HPDE6-E6E7 (cell line): ENCODE measurements around the gene FBXL20.
"Not testable (repeated sequence)": the region's sequence is repeated elsewhere in the genome, so short reads cannot be mapped to it uniquely, and the experiment has no call there.

Experiments used
- DNase-seq: peaks from one replicate; pipeline ENCODE4 v3.0.0; 2011; ENCODE audit warnings: missing footprints; ENCODE audit errors: extremely low spot score

The FBXL20 gene

GRCh38 chr17:39328815-39329214 is 72.6 kb downstream of the FBXL20 start:
- no peak for DNase-seq

- no peak for DNase-seq
Measured at GRCh38 chr17:39327109-39327508, 74.3 kb downstream of the FBXL20 start.

- no peak for DNase-seq
Measured at GRCh38 chr17:39325528-39326240, 75.7 kb downstream of the FBXL20 start.

DNA sequence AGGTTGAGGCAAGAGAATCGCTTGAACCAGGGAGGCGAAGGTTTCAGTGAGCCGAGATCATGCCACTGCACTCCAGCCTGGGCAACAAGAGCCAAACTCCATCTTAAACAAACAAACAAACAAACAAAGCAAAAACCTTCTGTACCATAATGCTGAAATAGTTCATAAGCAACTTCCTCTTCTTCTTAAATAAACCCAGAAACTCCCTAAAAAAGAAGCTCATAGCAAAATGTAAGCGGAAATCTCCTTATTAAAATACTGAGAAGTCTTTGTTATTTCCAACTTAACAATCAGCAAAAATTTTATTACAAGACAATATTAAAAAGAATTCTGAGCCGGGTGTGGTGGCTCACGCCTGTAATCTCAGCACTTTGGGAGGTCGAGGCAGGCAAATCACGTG is 82.8 kb downstream of the FBXL20 start:
- DNase-seq = no peak

DNA sequence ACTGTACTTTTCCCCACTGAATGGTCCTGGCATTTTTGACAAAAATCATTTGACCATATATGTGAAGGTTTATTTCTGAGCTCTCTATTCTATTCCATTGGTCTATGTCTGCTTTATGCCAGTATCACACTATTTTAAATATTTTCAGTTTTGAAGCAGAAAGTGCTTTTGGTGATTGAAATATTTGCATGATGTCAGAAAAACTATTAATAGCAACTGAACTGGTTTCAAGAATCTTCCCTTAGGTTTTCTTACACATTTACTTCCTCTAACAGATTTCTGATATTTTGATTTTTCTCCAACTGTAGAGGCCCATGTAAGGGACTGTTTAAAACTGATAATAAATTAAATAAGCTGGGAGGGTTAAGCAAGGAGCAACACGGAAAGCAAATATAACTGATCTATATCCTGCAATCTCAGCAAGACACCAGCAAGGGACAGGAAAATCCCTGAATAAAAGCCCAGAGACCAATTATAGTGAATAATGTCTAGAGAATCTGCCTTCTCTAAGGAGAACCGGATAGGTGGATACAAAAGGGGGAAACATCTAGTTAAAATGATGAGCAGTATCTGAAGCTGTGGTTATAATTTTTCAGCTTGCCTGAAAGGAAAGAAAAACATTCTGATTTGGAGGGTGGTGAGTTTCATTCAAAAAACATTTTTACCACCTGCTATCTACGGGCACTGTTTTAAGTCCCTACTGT is 94.8 kb downstream of the FBXL20 start:
- no peak for DNase-seq

DNA sequence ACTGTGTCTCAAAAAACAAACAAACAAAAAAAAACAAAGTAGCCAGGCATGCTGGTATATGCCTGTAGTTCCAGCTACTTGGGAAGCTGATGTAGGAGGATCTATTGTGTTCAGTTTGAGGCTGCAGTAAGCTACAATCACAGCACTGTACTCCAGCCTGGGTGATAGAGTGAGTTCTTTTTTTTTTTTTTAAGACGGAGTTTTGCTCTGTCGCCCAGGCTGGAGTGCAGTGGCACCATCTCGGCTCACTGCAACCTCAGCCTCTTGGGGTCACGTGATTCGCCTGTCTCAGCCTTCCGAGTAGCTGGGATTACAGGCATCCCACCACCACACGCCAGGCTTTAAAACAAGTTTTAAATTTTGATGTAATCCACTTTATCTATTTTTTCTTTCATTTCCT is 95.4 kb downstream of the FBXL20 start:
- DNase-seq = no peak

GRCh38 chr17:39304188-39304587 is 97.2 kb downstream of the FBXL20 start:
- DNase-seq = no peak

DNA sequence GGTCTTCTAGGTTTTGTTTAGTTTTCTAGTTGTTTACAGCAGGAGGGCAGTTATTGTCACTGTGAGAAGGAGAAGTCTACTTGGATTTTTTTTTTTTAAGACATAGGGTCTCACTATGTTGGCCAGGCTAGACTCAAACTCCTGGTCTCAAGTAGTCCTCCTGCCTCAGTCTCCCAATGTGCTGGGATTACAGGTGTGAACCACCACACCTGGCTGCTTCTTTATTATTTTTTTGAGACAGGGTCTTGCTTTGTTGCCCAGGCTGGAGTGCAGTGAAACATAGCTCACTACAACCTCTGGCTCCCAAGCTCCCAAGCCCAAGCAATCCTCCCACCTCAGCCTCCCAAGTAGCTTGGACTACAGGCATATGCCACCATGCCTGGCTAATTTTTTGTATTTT is 107.4 kb downstream of the FBXL20 start:
- DNase-seq = no peak

DNA sequence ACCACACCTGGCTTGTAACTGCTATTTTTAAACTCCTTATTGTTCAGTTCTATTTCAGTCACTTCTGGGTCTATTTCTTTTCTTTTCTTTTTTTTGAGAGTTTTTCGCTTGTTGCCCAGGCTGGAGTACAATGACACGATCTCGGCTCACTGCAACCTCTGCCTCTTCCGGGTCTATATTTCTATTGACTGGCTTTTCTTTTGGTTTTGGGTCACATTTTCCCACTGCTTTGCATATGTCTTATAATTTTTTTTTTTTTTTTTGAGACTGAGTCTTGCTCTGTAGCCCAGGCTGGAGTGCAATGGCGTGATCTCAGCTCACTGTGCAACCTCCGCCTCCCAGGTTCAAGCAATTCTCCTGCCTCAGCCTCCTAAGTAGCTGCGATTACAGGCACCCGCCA is 108.9 kb downstream of the FBXL20 start:
- DNase-seq = not testable (repeated sequence)

GRCh38 chr17:39286513-39286912 is 114.9 kb downstream of the FBXL20 start:
- DNase-seq = not testable (repeated sequence)

DNA sequence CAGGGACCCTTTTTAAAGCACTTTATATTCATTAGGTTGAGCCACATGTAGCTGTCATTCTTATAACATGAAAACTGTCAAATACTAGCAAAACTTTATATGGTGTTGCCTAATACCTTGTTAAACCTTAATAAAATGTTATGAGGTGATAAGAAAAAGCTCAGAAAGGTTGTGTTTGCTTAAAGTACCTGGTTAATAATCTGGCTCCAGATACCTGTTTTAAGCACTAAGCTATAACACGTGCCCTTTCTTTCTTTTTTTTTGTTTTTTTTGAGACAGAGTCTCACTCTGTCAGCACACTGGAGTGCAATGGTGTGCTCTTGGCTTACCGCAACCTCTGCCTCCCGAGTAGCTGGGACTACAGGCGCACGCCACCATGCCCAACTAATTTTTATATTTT is 116.7 kb downstream of the FBXL20 start:
- no peak for DNase-seq

- no peak for DNase-seq
Measured at GRCh38 chr17:39283896-39284295, 117.5 kb downstream of the FBXL20 start.

DNA sequence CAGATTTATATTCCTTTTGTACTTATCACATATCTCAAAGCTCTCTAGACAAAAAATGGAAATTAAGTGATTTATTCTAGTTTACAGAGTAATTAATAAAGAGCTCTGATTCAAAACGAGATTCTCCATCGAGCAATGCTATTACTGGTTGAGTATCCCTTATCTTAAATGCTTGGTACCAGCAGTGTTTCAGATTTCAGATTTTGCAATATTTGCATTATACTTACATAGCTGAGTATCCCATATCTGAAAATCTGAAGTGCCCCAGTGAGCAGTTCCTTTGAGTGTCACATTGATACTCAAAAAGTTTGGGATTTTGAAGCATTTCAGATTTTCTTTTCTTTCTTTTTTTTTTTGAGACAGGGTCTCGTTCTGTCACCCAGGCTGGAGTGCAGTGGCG is 118.3 kb downstream of the FBXL20 start:
- no peak for DNase-seq

GRCh38 chr17:39281806-39282205 is 119.6 kb downstream of the FBXL20 start:
- DNase-seq = no peak

DNA sequence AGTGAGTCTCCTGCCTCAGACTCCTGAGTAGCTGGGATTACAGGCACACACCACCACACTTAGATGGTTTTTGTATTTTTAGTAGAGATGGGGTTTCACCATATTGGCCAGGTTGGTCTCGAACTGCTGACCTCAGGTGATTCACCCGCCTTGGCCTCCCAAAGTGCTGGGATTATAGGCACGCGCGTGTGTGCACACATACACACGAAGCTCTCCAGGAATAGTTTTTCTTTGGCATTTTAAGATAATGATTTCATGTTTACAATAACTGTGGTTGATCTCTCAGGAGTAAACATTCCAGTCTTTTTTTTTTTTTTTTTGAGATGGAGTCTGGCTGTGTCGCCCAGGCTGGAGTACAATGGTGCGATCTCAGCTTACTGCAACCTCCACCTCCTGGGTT is 123.2 kb downstream of the FBXL20 start:
- DNase-seq = not testable (repeated sequence)

DNA sequence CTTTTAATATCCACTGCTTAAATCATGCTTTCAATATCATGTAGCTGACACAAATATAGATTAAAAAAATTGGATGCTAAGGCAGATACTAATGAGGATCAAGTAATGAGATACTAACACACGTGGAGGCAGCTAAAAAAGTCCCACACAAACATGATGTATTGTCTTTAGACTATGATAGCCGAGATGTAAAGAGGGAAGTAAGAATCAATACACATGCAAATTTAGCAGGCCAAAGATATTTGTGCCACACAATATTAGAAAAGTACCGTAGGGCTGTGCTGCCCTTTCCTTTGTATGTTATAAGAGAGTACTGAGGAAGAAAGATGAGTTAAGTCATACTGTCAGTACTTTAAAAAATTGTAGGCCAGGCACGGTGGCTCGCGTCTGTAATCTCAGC is 124.3 kb downstream of the FBXL20 start:
- DNase-seq = no peak

DNA sequence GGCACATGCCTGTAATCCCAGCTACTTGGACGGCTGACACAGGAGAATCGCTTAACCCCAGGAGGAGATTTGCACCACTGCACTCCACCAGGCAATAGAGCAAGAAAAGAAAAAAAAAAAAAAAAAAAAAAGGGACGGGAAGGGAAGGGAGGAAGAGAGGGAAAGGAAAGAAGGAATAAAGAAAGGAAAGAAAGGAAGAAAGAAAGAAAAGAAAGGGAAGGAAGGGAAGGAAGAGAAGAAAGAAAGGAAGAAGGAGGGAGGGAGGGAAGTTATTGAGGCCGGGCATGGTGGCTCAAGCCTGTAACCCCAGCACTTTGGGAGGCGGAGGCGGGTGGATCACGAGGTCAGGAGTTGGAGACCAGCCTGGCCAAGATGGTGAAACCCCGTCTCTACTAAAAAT is 125.3 kb downstream of the FBXL20 start:
- no peak for DNase-seq

- DNase-seq = no peak
Measured at GRCh38 chr17:39271546-39271945, 129.9 kb downstream of the FBXL20 start.

DNA sequence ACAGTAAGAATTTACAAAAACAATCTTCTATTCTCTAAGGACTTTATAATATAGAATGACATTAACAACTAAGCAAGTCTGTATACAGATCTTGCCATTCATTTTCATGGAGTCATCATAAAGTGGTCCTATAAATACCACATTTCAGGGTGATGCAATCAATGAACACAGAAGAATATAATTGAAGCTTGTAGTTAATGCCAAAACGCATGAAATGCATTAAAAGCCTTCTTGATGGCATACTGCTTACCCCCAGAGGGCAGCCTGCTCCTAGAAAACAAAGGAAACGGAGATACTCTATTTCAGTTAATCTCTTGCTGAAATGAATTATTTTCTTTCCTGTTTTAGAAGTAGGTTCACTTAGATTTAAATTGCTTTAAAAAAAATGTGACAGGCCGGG is 130.5 kb downstream of the FBXL20 start:
- DNase-seq = no peak

GRCh38 chr17:39264119-39264518 is 137.3 kb downstream of the FBXL20 start:
- no peak for DNase-seq

DNA sequence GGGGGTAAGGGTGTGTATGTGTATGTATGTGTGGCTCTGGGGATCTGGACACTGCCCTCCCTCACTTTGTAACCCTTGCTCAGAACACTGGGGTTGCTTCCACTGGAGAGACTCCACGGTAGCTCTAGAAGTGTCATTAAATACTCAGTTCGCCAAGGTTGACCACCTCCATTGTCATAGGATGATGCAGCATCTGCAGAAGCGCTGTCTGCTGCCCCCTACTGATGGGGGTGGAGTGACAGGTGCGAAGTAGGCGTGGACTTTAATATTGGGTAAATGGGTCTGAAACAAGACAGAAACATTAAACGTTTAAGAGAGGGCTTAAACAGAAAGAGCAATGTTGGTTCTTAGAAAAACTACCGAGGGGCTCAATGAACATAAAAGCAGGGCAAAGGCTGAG is 140.1 kb downstream of the FBXL20 start:
- no peak for DNase-seq

- DNase-seq = no peak
Measured at GRCh38 chr17:39252788-39253460, 148.5 kb downstream of the FBXL20 start.

DNA sequence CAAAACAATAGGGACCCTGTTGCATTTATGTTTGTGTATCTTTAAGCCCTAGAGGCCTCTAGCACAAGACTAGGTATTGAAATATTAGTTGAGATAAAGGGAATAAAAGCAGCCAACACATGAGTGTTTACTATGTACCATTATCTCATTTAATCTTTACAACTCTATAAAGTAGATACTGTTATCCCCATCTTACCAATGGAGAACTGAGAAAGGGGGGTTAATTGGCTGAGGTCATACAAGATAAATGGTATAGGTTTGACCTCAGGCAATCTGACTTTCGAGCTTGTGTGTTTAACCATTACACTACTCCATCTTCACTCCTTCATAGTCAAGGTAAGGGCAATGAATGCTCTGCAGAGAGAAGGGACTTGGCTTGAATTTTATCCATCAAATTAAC is 149.4 kb downstream of the FBXL20 start:
- DNase-seq = no peak
